HuH-7.5 (cell line): ENCODE data around the gene KRT3.
"Not testable (repeated sequence)": the region's sequence is repeated elsewhere in the genome, so short reads cannot be mapped to it uniquely, and the experiment has no call there.

Source experiments
- DNase-seq: peaks from one replicate; pipeline ENCODE4 v3.0.0; 2011; ENCODE audit warnings: low spot score

Gene KRT3

GRCh38 chr12:52760623-52761022 lies 35.3 kb downstream of the KRT3 start:
- no peak for DNase-seq

- DNase-seq, result no peak
Observed at GRCh38 chr12:52759695-52760094, 36.2 kb downstream of the KRT3 start.

DNA sequence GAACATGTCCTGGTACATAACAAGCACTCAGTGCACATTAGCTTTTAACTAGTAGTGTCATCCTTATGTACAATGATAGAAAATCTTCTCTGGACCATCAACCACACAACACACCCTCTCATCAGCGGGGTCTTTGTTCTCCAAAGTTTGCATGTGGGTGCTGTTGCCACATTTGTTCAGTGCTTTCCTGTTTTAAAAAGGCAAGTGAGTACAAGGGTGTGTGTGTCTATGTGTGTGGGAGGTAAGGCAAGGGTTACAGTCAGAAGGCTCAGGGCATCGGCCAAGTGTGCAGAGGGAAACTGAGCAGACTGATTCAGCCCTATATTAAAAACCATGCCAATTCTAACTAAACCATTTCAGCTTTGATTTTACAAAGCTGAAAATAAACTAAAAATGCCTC lies 36.7 kb downstream of the KRT3 start:
- no peak for DNase-seq

GRCh38 chr12:52757449-52758176 lies 38.3 kb downstream of the KRT3 start:
- DNase-seq, result no peak

- no peak for DNase-seq
Observed at GRCh38 chr12:52756281-52756960, 39.5 kb downstream of the KRT3 start.

DNA sequence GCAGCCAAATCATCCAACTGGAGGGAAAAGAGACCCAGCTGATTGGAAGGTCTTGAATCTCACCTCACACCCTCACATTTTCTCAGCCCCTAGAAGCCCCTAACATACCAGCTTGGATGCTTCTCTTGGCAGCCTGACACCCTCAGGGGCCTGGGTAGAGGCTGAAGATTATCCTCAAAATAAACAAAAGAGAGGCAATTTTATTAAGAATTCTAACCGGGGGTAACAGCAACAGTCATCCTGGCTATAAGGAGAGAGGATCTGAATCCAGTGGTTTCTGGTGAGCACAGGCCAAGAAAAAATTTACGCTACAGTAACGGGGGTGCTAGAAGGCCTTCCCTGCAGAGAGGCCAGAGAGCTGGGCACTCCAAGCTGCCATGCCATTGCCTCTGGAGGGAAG lies 40.4 kb downstream of the KRT3 start:
- no peak for DNase-seq

DNA sequence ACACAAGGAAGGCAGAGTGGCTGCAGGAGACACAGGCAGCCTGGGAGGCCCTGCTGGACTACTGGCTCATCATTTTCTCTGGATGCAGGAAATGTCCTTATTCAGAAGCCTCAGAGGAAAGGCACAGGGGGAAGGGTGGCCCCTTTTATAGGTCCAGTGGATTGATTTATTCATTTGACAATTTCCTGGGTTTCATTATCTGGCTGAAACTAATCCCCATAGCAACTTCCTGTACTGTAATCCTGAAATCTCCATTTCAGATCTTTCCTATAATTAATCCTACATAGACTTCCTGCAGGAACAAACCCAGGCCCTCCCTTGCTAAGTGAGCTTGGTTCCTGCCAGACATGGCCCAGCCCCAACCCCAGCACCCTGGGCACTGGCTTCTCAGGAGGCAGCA lies 41.8 kb downstream of the KRT3 start:
- DNase-seq, result no peak

DNA sequence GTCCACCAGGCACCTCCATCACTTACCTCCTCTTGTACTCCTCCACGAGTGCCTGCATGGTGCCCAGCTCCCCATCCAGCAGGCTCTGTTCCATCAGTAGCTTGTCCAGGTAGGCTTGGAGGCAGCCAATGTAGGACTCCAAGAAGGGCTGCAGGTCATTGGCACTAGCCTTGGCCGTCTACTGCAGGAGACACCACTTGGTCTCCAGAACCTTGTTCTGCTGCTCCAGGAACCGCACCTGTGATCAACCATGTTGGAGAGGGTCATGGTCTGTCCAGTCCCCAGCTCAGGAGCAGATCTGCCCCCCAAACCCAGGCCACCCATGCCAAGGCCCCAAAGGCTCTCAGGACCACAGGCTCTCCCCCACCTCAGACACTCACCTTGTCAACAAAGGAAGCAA lies 42.6 kb downstream of the KRT3 start:
- no peak for DNase-seq

- DNase-seq, result no peak
Observed at GRCh38 chr12:52752516-52752915, 43.4 kb downstream of the KRT3 start.

- DNase-seq, result no peak
Observed at GRCh38 chr12:52751795-52752194, 44.1 kb downstream of the KRT3 start.

DNA sequence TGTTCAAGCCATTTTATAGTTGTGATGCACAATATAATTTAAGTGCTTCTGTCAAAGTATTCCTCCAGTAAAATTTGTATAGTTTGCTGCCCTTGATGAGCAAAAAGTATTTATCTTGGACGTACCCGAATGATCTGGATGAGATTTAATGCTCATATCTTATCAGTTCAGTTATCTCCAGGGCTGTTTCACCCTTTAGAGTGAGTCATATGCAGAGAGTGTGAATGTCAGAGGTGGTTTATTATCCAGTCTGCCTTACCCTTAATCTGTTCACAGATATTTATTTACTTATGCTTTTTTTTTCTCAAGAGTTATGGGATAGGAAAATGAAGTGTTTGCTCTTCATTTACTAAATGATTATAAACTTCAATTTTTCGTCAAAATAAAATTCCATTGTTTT lies 45.4 kb downstream of the KRT3 start:
- DNase-seq, result not testable (repeated sequence)

- no peak for DNase-seq
Observed at GRCh38 chr12:52749827-52750226, 46.1 kb downstream of the KRT3 start.

DNA sequence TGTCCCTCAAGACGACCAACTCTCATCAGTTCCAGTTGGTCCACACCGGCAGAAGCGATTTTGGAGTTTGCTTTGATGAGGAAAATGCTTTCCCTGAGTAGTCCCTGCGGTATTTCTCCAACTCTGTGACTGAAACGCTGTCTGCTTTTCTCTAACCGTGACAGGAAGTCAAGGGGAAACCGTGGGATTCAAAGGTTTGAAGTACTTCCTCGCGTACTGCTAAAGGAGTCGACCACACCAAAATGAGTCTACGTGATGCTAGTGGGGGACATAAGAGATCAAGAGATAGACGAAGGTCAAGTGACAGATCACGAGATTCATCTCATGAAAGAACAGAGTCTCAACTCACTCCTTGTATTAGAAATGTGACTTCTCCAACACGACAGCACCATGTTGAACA lies 47.3 kb downstream of the KRT3 start:
- DNase-seq, result no peak

GRCh38 chr12:52745554-52745953 lies 50.4 kb downstream of the KRT3 start:
- DNase-seq, result no peak

DNA sequence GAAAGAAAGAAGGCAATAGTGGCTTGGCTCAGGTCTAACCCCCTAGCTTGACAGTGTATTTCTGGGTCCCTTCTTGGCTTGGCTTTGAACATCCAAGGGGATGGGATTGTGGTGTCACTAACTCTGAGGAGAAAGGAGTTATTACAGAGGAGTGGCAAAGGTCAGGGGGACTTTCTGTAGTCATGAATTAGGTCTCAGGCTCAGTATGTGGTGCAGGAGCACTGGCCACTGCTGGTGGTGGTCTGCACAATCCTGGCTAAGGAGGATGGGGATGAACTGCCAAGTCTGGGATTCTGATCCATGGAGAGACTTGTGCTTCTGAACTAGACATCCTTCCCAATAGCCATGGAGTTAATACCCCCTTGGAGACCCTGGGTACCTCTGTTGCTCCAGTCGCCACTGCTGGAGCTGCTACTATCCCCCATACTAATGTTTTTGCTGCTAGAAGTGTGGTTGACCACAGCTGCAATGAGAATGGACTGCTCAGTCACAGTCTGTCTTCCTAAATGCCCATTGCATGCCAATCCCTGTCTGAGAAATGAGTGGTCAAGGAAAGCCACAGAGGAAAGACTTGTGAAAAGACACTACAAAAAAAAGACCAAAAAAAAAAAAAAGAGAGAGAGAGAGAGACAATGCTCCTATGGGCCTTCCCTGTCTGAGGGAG lies 51.3 kb downstream of the KRT3 start:
- DNase-seq, result no peak

DNA sequence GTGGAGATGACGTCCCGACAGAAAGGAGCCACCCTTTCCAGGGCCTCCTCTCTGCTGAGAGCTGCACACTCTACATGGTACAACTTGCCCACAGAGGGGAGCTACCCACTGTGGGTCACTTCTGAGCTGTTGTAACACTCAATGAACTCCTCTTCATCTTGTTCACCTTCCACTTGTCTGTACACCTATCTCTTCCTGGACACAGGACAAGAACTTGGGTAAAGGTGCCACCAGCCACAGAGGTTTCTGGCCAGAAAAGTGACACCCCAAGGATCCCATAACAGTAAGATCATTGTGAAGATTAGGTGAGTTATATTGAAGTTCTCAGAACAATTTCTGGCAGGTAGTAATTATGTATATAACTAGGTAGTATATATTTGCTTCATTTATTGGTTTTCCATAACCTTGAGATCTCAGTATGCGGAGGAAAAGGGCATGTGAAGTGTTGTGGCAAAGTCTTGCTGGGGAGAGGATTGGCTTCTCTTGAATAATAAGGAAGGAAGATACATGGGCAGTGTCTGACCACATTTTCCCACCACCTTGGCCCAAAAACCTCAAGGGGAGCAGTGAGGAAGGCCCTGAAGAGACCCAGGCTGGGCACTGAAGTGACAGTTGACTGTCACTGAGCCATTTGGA lies 53.0 kb downstream of the KRT3 start:
- no peak for DNase-seq

DNA sequence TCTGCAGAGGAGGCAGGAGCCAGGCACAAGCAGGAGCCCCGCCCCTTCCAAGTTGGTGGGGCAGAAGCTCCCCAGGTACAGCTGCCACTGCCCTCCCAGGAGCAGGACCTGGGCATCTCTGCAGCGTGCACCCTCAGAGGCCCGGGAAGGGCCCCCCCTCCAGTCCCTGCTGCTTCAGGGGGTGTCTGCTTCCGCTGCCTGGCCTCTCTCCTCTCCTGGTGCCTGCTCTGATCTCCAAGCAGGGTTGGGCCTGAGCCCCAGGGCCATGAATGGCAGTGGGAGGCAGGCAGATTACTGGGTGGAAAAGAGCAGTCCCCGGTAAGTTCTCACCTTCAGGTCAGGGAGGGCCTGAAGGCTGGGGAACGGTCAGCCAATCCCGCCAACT lies 53.7 kb downstream of the KRT3 start:
- DNase-seq, result no peak

DNA sequence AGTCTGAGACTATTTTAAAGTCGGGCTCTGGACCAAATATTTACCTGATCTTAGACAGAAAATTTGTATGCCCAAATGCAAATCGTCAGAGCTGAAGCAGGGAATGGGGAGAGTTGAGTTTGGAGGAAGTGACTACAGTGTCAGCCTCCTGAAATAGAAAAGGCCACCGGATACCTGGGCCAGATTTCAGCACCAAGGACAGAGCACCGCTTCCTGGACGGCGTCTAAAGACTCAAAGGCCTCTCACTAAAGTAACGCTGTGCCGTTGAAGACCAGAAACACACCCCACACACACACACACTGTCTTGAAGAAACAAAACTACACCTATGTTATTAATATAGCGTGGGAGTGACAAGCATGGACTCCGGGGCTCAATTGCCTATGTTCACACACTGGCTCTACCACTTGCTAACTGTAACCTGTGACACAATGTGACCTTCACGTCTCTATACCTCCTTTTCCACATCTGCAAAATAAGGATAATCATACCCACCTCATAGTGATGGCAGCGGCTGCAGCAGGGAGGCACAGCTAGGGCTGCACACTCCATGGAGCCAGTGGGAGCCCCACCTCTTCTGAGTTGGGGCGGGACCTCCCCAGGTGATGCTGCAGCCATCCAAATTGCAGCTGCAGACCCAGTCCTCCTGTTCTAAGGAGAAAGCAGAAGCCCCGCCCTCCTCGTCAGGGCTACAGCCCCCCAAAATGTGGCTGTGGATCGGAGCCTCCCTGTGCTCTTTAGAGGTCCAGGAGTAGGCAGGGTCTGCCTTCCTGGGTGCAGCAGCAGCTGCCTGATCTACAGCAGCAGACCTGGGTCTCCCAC lies 54.3 kb downstream of the KRT3 start:
- peak; percentile 69 for DNase-seq

DNA sequence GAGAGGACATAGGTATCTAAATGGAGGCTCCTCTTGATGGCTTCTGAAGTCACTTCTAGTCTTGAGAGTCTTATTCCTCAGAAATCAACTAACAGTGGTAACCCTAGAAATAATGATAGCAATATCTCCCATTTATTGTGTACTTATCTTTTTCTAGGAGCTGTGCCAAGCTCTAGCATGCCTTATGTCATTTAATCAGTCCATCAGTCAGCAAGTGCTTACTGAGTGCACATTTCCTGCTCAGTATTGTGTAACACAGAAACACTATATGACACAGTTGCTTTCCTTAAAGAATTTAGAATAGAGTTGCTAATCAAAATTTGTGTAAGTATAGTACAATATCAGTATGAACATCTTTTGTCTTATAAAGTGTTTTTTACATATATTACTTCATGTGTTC lies 55.3 kb downstream of the KRT3 start:
- DNase-seq, result no peak

DNA sequence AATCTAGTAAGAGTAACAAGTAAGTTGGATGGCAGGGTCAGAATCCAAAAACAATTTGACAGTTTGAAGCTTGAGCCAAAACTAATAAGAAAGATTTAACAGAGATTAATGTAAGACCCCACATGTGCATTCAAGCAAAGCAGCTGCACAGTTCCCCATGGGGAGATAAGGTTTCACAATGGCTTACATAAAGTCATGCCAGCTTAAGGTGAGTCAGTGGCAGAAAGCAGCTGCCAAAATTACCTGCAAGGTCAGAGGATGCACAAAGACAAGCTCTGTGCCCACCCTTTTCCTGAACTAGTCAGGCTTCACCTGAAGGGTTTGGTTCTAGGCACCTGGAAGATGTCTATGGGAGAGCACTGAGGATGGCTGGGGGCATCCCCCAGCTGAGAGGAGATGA lies 56.0 kb downstream of the KRT3 start:
- no peak for DNase-seq
